GM18873 (cell line): ENCODE data around the gene CCDC93.
"Not testable (repeated sequence)": the region's sequence is repeated elsewhere in the genome, so short reads cannot be mapped to it uniquely, and the experiment has no call there.

Experiments used
- ATAC-seq: cut with Tn5 transposase; IDR thresholded peaks from one replicate; pipeline ENCODE4 v1.9.1; 2021; ENCODE audit warnings: mild to moderate bottlenecking, moderate library complexity, moderate number of reproducible peaks; ENCODE audit not compliant: unreplicated experiment, low FRiP score

Gene CCDC93

DNA sequence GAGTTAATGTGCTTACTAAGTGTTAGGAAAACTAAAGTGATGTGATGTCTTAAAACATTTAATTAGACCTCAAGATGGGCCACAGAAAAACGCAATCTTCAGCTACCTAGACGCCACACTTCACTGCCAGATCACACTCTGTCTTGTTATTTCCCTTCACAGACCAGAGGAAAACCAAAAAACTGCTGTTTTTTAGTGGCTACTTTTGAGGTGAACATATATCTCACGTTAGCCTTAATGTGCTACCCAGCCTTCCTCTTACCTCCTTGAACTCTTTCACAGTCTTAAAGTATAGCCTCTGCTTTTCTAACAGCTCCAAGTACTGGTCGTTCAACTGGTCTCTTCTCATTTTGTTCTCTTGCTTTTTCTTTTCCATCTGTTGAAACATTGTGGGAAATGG is 83.1 kb downstream of the CCDC93 start:
- no peak for ATAC-seq

DNA sequence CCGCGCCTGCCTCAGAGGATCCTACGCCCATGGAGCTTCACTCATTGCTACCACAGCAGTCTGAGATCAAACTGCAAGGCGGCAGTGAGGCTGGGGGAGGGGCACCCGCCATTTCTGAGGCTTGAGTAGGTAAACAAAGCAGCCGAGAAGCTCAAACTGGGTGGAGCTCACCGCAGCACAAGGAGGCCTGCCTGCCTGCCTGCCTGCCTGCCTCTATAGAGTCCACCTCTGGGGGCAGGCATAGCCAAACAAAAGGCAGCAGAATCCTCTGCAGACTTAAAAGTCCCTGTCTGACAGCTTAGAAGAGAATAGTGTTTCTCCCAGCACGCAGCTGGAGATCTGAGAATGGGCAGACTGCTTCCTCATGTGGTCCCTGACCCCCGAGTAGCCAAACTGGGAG is 90.4 kb downstream of the CCDC93 start:
- not testable (repeated sequence) for ATAC-seq

DNA sequence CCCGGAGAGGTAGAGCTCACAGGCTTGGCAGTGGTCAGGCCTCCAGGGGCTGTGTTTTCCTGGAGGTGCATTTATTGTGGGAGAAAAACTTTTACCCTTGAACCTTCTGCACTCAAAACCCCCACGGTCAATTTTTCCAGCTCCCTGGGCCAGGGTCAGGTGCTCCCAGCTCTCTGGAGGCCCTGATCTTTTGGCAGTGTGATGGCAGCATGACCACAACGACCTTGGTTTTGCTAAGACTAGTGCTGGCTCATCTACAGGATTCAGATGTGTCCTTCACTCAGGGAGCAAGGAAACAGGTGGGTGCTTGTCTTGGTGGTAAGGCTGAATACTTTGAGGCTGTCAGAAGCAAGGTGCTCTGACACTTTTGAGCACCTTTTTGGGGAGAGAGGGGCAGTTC is 92.3 kb downstream of the CCDC93 start:
- no peak for ATAC-seq

DNA sequence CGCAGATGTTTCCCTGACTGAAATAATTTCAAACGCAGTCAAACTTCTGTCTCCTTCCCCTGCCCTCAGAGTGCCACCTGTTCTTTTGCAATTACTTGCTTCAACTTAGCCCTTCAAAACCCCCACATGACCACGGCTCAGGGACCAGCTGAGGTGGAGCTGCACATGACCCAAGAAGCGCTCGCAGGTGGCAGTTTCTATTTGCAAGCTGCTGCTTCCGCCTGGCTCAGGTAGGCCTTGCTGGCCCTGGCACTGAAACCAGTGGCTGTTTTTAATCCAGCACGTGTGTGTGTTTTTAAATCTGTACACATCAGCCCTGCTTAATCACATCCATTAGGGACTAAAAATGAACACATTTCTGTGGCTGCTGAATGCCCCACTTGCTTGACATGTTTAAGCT is 95.3 kb downstream of the CCDC93 start:
- no peak for ATAC-seq

DNA sequence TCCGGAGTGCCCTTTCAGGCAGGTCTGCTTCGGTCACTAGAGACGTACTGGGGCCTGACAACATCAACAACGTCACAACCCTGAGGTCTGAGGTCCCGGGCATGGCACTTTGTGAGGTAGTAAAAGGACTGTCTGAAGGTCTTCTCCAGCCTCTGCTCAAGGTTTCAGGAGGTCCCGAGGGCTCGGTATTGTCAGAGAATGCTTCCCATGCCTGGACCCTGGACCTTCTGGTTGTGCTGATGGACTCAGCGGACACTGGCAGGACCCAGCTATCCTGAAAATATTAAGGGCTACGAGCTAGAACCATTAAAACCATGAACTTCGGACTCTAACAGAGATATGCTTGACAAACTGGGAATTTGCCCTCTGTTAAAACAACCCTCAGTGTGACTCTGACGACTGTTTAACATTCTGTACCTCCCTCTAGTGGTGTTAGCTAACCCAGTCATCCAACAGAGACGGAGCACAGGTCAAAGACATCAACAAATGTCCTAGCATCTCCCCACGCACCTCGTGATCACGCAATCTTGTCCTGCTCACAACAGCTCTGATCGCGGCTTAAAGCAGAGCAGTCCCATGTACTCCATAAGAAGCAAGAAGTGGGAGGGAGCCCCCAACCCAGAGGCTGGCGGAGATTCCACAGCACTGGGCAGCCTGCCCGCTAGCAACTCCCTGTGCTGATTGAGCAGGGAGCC is 96.5 kb downstream of the CCDC93 start:
- ATAC-seq = no peak

DNA sequence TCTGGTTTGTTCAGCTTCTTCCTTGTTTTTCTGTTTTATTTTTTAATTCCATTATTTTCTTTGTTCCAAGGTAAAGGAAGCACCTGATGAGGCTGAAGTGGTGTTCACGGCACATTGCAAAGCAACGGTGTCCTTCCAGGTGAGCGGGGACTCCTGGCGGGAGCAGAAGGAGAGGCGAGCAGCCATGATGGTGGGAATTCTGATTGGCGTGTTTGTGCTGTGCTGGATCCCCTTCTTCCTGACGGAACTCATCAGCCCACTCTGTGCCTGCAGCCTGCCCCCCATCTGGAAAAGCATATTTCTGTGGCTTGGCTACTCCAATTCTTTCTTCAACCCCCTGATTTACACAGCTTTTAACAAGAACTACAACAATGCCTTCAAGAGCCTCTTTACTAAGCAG is 110.9 kb downstream of the CCDC93 start:
- ATAC-seq = no peak

DNA sequence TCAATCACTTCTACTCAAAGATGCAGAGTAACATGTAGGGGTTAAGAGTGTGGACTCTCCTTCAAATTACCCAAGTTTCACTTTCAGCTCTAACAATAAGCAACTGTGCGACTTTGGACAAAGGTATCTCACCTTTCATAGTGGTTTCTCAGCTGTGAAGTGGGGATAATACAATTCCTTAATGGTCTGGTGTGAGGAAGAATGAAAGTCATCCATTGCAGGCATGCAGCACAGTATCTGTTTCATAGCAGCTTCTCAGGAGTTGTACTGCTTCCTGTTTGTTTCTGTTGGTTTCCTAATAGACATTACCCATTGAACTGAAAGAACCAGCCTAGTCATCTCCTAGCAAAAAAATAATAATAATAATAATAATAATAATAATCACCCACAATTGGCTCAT is 125.0 kb downstream of the CCDC93 start:
- no peak for ATAC-seq

DNA sequence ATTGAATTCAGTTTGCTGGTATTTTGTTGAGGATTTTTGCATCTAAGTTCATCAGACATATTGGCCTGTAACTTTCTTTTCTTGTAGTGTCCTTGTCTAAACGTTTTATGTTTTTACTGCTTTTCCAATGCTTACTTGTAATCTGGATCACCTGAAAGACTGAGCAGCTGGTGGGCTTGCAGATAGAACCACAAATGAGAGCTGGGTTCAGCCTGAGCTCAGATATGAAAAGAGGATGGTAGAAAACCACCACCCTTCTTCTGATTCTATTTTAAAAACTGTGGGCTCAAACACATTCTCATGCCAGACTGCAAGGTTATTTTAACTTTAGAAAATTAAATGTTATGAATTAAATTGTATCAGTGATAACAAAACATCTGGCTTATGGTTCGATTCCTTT is 128.6 kb downstream of the CCDC93 start:
- ATAC-seq = no peak

DNA sequence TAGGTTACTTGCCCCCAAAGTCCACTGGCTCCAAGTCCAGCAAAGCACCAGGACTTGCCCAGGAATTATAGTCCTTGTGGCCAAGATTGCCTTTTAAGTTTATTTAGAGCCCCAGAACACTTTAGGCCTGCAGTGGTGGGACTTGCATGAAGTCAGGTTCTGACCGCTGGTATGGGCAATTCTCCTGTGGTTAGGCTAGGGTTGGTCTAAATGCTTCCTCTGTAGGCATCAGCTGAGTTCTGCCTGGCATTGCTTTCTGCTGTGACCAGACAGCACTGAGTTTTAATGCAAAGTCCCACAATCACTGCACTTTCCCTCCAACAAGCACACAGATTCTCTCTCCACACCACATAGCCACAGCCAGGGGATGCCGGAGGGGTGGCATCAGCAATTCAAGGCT is 134.9 kb downstream of the CCDC93 start:
- no peak for ATAC-seq

DNA sequence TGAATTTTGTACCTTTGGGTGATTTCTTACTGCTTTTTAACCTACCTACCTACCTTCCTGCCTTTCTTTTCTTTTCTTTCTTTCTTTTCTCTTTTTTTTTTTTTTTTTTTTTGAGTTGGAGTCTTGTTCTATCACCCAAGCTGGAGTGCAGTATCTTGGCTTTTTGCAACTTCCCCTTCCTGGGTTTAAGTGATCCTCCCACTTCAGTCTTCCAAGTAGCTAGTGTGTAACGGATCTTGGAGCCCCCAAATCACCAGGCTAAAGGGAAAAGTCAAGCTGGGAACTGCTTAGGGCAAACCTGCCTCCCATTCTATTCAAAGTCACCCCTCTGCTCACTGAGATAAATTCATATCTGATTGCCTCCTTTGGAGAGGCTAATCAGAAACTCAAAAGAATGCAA is 138.1 kb downstream of the CCDC93 start:
- no peak for ATAC-seq
